Adrenal gland (tissue), 12 donors: ENCODE results near the gene SNX1. TPM values are rescaled to one million over a fixed set of nuclear protein-coding genes. Genes with fewer than 3 reads are reported as not detected.
A peak's percentile ranks its signal among the peaks of the same experiment; 100 is the strongest.

ENCODE experiments used
- DNase-seq, 7 donors: peaks; one replicate each; pipeline ENCODE4 v3.0.0-alpha.2; 2019 to 2020
- H3K27ac ChIP-seq, 5 donors: fragments of 200-600 bp; sonication (generic) in 4 of 5; 1 replicate in 3 of 5; 2 replicates in 2 of 5; pipeline versions ENCODE4 v1.5.1 to v1.8.0; 2016 to 2020; ENCODE audit warnings: mild to moderate bottlenecking in 1 of 5
- H3K27me3 ChIP-seq: fragments of 200-600 bp; 2 replicates; pipeline ENCODE4 v1.8.0; 2021
- H3K36me3 ChIP-seq, 2 donors: fragments of 200-600 bp; replicated peaks in 1 of 2; 1 replicate in 1 of 2; 2 replicates in 1 of 2; pipeline versions ENCODE4 v1.5.1 to v1.8.0; 2018 to 2022
- H3K4me1 ChIP-seq, 2 donors: fragments of 200-600 bp; replicated peaks in 1 of 2; 1 replicate in 1 of 2; 2 replicates in 1 of 2; pipeline versions ENCODE4 v1.5.1 to v1.8.0; 2018 to 2021
- H3K4me3 ChIP-seq, 4 donors: fragments of 200-600 bp; sonication (generic) in 3 of 4; one replicate each; pipeline ENCODE4 v1.5.1; 2016 to 2018
- H3K9me3 ChIP-seq, 3 donors: fragments of 200-600 bp; sonication (generic) in 1 of 3; replicated peaks in 1 of 3; 1 replicate in 2 of 3; 2 replicates in 1 of 3; pipeline versions ENCODE4 v1.5.1 to v1.8.0; 2016 to 2021
- POLR2A ChIP-seq, 2 donors: fragments of 450-650 bp; IDR thresholded peaks; one replicate each; pipeline ENCODE4 v1.6.1; 2017; ENCODE audit warnings: antibody characterized with exemption in 2 of 2, mild to moderate bottlenecking in 2 of 2, moderate library complexity in 1 of 2
- WGBS, 4 donors: extraction: QIAGEN DNeasy Blood & Tissue Kit in 2 of 4; methylation state at CpG; one replicate each; pipeline versions ENCODE4 v1.1.5 to v1.1.7; 2013 to 2017; 5-methylcytosine and 5-hydroxymethylcytosine counted together
- intact Hi-C, 2 donors: fragments of 100-400 bp; cut with DNase I; formaldehyde crosslinking; loops; one replicate each; pipeline versions ENCODE4 v1.14.1 to v1.15.0; 2022 to 2023
- polyA plus RNA-seq, 3 donors: library from polyadenylated mRNA; stranded (reverse); fragments of 200-250 nt in 2 of 3; fragments of 350-450 nt in 1 of 3; fragmentation: Illumina TruSeq in 1 of 3; extraction: RNeasy Lipid Tissue Mini Kit (QIAGEN cat#74804) in 1 of 3; gene quantifications; one replicate each; pipeline ENCODE4 v1.2.3, GENCODE V29; 2013 to 2014
- total RNA-seq, 9 donors: library from RNA; depleted of rRNA in 4 of 9; stranded (reverse); fragments of >200 nt in 4 of 9; fragments of 120-200 nt in 1 of 9; fragmentation: NEBNext Ultra II Directional in 1 of 9; extraction: Animal tissue kit (Norgen Biotek cat#: 25700) in 1 of 9; gene quantifications; one replicate each; pipeline versions ENCODE4 v1.1.0 to v1.2.4, GENCODE V29; 2013 to 2023
- TF ChIP-seq, protein P1 (sequence below), 6 experiments: fragments of 450-650 bp in 4 of 6; fragments of 200-600 bp in 2 of 6; sonication (generic) in 1 of 6; IDR thresholded peaks; 1 replicate in 5 of 6; 2 replicates in 1 of 6; pipeline versions ENCODE4 v1.5.1 to v1.8.0; 2016 to 2021; ENCODE audit warnings: antibody characterized with exemption in 6 of 6, mild to moderate bottlenecking in 2 of 6, moderate library complexity in 1 of 6
- donor health status: healthy with polysubstance abuse.
- donor health status: Bipolar disorder and iron deficiency.
- donor health status: DM: yes; HTN: yes; CAD: no.
- donor health status: DM: no; HTN: no; CAD: no.
- donor health status: DM: no; HTN: no; CAD: no.
- donor health status: DM: yes; HTN: yes; CAD: no.

Gene SNX1
- total and polyA plus RNA-seq, 12 donors, result 61.2 to 251 (median 111) TPM

DNA sequence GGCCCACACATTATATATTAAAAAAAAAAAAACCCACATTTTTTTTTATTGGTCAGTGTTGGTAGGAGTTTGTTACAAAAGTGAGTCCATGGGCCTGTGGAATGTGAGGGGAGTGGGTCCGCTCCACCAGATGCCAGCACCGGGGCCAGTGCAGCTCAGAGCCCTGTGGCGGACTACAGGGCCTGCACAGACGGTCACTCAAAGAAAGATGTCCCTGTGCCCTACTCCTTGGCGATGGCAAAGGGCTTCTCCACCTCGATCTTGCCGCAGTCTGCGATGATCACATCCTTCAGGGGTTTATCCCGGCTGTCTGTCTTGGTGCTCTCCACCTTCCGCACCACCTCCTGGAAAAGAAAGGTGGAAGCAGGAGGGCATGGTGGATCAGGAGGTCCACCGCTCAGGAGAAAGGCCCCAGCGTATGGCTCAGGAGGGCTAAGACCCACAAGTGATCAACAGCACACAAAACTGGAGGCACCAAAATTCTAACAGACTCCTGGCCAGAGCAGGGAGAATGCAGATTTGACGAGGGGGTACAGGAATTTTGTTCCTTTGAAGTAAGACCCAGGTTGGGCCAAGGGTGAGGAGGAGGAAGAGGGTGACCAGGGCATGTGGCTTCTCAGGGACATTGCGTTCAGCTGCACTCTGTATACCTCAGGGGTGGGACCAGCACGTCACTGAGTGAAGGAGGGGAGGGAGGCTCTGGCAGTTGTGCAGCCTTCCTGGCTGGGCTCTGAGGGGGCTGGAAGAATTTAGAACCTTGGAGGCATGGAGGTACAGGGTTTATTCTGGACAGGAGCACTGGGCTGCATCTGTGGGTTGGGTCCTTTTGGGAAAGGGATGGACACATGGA is 60.2 kb downstream of the SNX1 start:
- Histone ChIP-seq H3K27me3 (no peaks in the 10 kb centered on the region), H3K36me3 (peaks cover 0 to 72% of the 10 kb centered on the region in 2 donors), H3K4me3 (no peak overlapping the region), H3K4me1 (peaks cover 23 to 53% of the 10 kb centered on the region in 2 donors), H3K9me3 (no peaks in the 10 kb centered on the region), H3K27ac (peak overlapping the region in 1 of 5 donors; percentile 7)
- no peak for TF ChIP-seq POLR2A (IDR thresholded peaks at IDR 0.05)
- TF ChIP-seq, protein P1, sequence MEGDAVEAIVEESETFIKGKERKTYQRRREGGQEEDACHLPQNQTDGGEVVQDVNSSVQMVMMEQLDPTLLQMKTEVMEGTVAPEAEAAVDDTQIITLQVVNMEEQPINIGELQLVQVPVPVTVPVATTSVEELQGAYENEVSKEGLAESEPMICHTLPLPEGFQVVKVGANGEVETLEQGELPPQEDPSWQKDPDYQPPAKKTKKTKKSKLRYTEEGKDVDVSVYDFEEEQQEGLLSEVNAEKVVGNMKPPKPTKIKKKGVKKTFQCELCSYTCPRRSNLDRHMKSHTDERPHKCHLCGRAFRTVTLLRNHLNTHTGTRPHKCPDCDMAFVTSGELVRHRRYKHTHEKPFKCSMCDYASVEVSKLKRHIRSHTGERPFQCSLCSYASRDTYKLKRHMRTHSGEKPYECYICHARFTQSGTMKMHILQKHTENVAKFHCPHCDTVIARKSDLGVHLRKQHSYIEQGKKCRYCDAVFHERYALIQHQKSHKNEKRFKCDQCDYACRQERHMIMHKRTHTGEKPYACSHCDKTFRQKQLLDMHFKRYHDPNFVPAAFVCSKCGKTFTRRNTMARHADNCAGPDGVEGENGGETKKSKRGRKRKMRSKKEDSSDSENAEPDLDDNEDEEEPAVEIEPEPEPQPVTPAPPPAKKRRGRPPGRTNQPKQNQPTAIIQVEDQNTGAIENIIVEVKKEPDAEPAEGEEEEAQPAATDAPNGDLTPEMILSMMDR (IDR thresholded peaks at IDR 0.05), result no peak
- peak in 2 of 7 donors; percentile 13 to 56 for DNase-seq
- WGBS, 4 donors, result 84 to 91% (median 89%) methylated on average over 14 to 15 of the region's 15 CpGs
- intact Hi-C loops, result no loop called here

DNA sequence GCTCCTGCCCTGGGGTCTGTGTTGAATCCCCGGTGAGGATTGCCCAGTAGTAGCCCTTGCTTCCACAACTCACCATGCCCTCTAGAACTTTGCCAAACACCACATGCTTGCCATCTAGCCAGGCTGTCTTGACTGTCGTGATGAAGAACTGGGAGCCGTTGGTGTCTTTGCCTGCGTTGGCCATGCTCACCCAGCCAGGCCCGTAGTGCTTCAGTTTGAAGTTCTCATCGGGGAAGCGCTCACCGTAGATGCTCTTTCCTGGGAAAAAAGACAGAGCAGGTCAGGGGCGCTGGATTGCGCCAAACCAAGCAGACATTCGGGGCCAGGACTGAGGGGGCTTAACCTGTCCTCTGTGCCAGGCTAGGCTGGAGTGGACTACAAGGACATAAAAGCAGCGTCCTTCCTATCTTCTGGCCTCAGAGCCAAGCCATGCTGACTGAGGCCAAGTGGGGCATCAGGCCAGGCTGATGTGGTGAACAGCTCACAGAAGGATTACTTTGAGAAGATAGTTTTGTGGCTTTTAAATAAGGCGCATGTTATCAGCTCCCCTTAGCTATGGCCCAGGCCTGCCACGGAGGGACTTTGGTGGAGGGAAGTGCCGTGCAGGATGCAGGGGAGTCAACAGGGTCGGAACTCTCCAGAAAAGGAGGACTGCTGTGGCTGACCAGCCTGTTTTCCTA is 61.0 kb downstream of the SNX1 start:
- TF ChIP-seq POLR2A (IDR thresholded peaks at IDR 0.05), result no peak
- TF ChIP-seq, protein P1 (IDR thresholded peaks at IDR 0.05), result no peak
- peak in 2 of 7 donors; percentile 43 to 49 for DNase-seq
- peak overlapping the region in 1 of 5 donors; percentile 7 for H3K27ac ChIP-seq
- 76 to 85% (median 80%) methylated on average over 16 of the region's 16 CpGs for WGBS, 4 donors
- peaks cover 23 to 53% of the 10 kb centered on the region in 2 donors for H3K4me1 ChIP-seq
- intact Hi-C loops, result no loop called here
- H3K4me3 ChIP-seq, result no peak overlapping the region
- no peaks in the 10 kb centered on the region for H3K27me3 ChIP-seq
- peaks cover 0 to 80% of the 10 kb centered on the region in 2 donors for H3K36me3 ChIP-seq
- H3K9me3 ChIP-seq, result no peaks in the 10 kb centered on the region

- no peaks in the 10 kb centered on the region for H3K27me3 ChIP-seq
- peaks cover 0 to 81% of the 10 kb centered on the region in 2 donors for H3K36me3 ChIP-seq
- H3K4me1 ChIP-seq, result peaks cover 21 to 51% of the 10 kb centered on the region in 2 donors
- TF ChIP-seq POLR2A (IDR thresholded peaks at IDR 0.05), result no peak
- TF ChIP-seq, protein P1 (IDR thresholded peaks at IDR 0.05), result no peak
- peak in 1 of 7 donors; percentile 43 for DNase-seq
- intact Hi-C loops, result no loop called here
- H3K9me3 ChIP-seq, result no peaks in the 10 kb centered on the region
- no peak overlapping the region for H3K27ac ChIP-seq
- H3K4me3 ChIP-seq, result no peak overlapping the region
- 82 to 100% (median 89%) methylated on average over 1 of the region's 1 CpG for WGBS, 4 donors
Observed at GRCh38 chr15:64157599-64158125, 61.9 kb downstream of the SNX1 start.
